OCI-LY1 (cell line): Measurements from ENCODE around the gene ZNF688.

Experiments
- EZH2 ChIP-seq: fragments of 200-600 bp; sonication (generic), shearing (Covaris generic); IDR thresholded peaks from 2 replicates; pipeline ENCODE4 v1.8.0; 2017; ENCODE audit warnings: borderline replicate concordance, mixed run types, mild to moderate bottlenecking, antibody characterized with exemption, low read length, moderate library complexity, mixed read lengths
- TF ChIP-seq, protein P1 (sequence below): fragments of 200-600 bp; sonication (generic), shearing (Covaris generic); IDR thresholded peaks from 2 replicates; pipeline ENCODE4 v1.5.1; 2017; ENCODE audit warnings: mild to moderate bottlenecking, antibody characterized with exemption, low read length, moderate library complexity, mixed read lengths

DNA sequence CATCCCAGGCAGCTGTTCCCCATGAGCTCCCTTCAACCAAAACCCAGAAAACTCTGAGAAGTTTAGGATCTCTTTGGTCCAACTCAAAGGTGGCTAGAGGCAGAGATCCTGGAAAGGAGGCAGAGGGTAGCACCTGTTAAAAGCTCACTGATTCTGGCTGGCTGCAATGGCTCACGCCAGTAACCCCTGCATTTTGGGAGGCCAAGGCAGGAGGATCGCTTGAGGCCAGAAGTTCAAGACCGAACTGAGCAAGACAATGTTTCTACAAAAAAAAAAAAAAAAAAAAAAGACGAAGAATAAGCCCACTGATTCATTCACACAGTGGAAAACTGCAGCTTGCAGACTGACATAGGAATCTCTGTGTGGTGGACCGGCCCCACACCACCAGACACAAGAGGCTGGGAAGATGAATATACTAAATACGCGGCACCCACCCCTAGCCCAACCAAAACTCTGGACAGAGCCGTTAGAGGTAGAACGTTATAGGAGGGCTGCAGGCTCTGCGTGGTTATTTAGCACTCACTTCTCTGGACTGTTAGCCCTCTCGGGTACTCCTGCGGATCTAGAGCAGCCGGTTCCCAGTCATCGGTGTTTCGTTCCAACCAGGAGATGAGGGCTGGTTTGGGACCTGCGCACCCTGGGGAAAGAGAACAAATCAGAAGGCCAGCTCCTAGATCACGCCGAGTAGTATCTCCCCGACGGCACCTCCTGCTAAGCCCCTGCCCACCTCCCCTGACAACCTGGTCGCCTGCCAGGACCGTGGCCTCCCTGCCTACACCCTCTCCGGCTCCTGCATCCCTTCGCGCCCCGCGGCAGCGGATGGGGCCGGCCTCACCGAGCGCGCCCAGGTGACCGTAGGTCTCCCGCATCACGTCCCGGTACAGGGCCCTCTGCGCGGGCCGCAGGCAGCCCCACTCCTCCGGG is 37.8 kb upstream of the ZNF688 start:
- TF ChIP-seq, protein P1, sequence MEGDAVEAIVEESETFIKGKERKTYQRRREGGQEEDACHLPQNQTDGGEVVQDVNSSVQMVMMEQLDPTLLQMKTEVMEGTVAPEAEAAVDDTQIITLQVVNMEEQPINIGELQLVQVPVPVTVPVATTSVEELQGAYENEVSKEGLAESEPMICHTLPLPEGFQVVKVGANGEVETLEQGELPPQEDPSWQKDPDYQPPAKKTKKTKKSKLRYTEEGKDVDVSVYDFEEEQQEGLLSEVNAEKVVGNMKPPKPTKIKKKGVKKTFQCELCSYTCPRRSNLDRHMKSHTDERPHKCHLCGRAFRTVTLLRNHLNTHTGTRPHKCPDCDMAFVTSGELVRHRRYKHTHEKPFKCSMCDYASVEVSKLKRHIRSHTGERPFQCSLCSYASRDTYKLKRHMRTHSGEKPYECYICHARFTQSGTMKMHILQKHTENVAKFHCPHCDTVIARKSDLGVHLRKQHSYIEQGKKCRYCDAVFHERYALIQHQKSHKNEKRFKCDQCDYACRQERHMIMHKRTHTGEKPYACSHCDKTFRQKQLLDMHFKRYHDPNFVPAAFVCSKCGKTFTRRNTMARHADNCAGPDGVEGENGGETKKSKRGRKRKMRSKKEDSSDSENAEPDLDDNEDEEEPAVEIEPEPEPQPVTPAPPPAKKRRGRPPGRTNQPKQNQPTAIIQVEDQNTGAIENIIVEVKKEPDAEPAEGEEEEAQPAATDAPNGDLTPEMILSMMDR = no peak
- no peak for TF ChIP-seq EZH2
